OCI-LY1 (cell line): ENCODE data around the gene MCHR1.

Experiments used
- H2AFZ ChIP-seq: fragments of 200-600 bp; sonication (generic), shearing (Covaris generic); 2 replicates; pipeline ENCODE4 v1.6.0; 2014; ENCODE audit warnings: antibody characterized with exemption, mild to moderate bottlenecking, low read length
- H3F3A ChIP-seq: fragments of 200-600 bp; sonication (generic), shearing (Covaris generic); 2 replicates; pipeline ENCODE4 v1.6.0; 2014; ENCODE audit warnings: mild to moderate bottlenecking, antibody characterized with exemption, low read length, moderate library complexity; ENCODE audit not compliant: insufficient read depth
- H3K27ac ChIP-seq: fragments of 200-600 bp; sonication (generic); 2 replicates; pipeline ENCODE4 v1.5.1; 2014; ENCODE audit warnings: low read length, mixed run types, mild to moderate bottlenecking, low read depth; ENCODE audit not compliant: poor library complexity, severe bottlenecking
- H3K27me3 ChIP-seq: fragments of 200-600 bp; sonication (generic); 2 replicates; pipeline ENCODE4 v1.6.0; 2014; ENCODE audit warnings: antibody characterized with exemption, mild to moderate bottlenecking, low read length, moderate library complexity; ENCODE audit not compliant: insufficient read depth
- H3K36me3 ChIP-seq: fragments of 200-600 bp; sonication (generic); 2 replicates; pipeline ENCODE4 v1.6.1; 2014; ENCODE audit warnings: mild to moderate bottlenecking, antibody characterized with exemption, low read length, moderate library complexity, mixed read lengths; ENCODE audit not compliant: insufficient read depth
- H3K4me1 ChIP-seq: fragments of 200-600 bp; sonication (generic); 2 replicates; pipeline ENCODE4 v1.5.1; 2014; ENCODE audit warnings: mild to moderate bottlenecking, low read length, moderate library complexity; ENCODE audit not compliant: insufficient read depth, severe bottlenecking
- H3K4me2 ChIP-seq: fragments of 200-600 bp; sonication (generic), shearing (Covaris generic); 2 replicates; pipeline ENCODE4 v1.6.1; 2014; ENCODE audit warnings: low read length
- H3K4me3 ChIP-seq: fragments of 200-600 bp; sonication (generic); 2 replicates; pipeline ENCODE4 v1.5.1; 2014; ENCODE audit warnings: low read length, low read depth, mild to moderate bottlenecking, mixed read lengths; ENCODE audit not compliant: poor library complexity, severe bottlenecking
- H3K79me2 ChIP-seq: fragments of 200-600 bp; shearing (Covaris generic); 2 replicates; pipeline ENCODE4 v1.6.1; 2016; ENCODE audit warnings: mixed run types, low read length, mixed read lengths; ENCODE audit not compliant: insufficient read depth
- H3K9ac ChIP-seq: fragments of 200-600 bp; sonication (generic), shearing (Covaris generic); 2 replicates; pipeline ENCODE4 v1.6.1; 2014; ENCODE audit warnings: mild to moderate bottlenecking, low read length, mixed read lengths
- H3K9me2 ChIP-seq: fragments of 200-600 bp; sonication (generic), shearing (Covaris generic); 2 replicates; pipeline ENCODE4 v1.6.1; 2014; ENCODE audit warnings: low read depth, mild to moderate bottlenecking, low read length, mixed read lengths
- H3K9me3 ChIP-seq: fragments of 200-600 bp; shearing (Covaris generic); 2 replicates; pipeline ENCODE4 v1.6.1; 2014; ENCODE audit warnings: low read length, mixed read lengths
- H4K20me1 ChIP-seq: fragments of 200-600 bp; sonication (generic), shearing (Covaris generic); 2 replicates; pipeline ENCODE4 v1.6.0; 2016; ENCODE audit warnings: mild to moderate bottlenecking, low read length; ENCODE audit not compliant: insufficient read depth
- EZH2 ChIP-seq: fragments of 200-600 bp; sonication (generic), shearing (Covaris generic); IDR thresholded peaks from 2 replicates; pipeline ENCODE4 v1.8.0; 2017; ENCODE audit warnings: borderline replicate concordance, mixed run types, mild to moderate bottlenecking, antibody characterized with exemption, low read length, moderate library complexity, mixed read lengths
- TF ChIP-seq, protein P1 (sequence below): fragments of 200-600 bp; sonication (generic), shearing (Covaris generic); IDR thresholded peaks from 2 replicates; pipeline ENCODE4 v1.5.1; 2017; ENCODE audit warnings: mild to moderate bottlenecking, antibody characterized with exemption, low read length, moderate library complexity, mixed read lengths

MCHR1 gene

DNA sequence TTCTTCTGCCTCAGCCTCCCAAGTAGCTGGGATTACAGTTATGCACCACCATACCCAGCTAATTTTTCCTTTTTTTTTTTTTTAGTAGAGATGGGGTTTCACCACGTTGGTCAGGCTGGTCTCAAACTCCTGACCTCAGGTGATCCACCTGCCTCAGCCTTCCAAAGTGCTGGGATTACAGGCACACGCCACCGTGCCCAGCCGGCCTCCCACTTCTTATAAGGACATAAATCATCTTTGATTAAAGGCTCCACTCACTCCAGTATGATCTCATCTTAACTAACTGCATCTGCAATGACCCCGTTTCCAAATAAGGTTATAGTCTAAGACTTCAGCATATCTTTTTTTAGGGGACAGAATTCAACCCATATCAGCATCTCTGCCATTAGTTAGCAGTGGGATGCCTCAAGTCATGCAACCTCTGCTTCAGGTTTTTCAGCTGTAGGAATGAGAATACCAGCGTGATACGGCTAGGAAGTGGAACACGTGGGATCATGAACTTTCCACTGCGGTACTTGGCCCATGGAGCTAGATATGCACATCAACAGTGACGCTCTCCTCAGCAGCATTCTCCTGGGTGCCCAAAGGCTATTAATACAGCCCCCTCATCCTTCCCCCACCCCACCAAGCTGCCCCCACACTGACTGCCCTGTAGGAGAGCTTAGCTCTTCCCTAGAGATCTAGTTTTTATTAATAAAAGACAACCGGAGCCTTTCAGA, 41.4 kb downstream of the MCHR1 start:
- no peak for TF ChIP-seq EZH2
- Histone ChIP-seq H4K20me1 (no peaks in the 10 kb centered on the region), H3K4me3 (no peak overlapping the region), H3K9me2 (no peaks in the 10 kb centered on the region), H3F3A (no peaks in the 10 kb centered on the region), H3K27me3 (no peaks in the 10 kb centered on the region), H3K9ac (no peak overlapping the region), H3K27ac (no peak overlapping the region), H3K4me2 (no peak overlapping the region), H3K36me3 (no peaks in the 10 kb centered on the region), H2AFZ (no peak overlapping the region), H3K4me1 (peaks cover 8% of the 10 kb centered on the region), H3K9me3 (no peaks in the 10 kb centered on the region), H3K79me2 (no peaks in the 10 kb centered on the region)

DNA sequence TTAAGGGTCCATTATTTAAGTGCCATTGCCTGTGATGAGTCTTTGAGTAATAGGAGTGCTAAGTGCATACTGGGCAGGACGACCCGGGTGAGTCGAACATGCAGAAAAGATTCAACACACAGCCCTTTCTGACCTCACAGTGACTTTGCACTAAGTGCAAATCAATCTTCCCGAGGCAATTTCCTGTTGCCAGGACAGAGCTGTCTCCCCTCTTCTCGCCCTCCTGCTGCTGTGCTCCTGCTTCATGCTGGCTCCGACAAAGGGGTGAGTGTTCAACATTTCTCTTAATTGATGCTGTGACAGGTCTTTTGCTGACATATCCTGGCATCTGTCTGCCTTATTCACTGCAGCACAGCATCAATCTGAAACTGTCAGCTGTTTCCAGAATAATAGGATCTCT, 42.0 kb downstream of the MCHR1 start:
- no peaks in the 10 kb centered on the region for H3K79me2 ChIP-seq
- no peak overlapping the region for H3K4me2 ChIP-seq
- no peak overlapping the region for H3K27ac ChIP-seq
- H4K20me1 ChIP-seq, result no peaks in the 10 kb centered on the region
- no peak overlapping the region for H3K9ac ChIP-seq
- TF ChIP-seq, protein P1, sequence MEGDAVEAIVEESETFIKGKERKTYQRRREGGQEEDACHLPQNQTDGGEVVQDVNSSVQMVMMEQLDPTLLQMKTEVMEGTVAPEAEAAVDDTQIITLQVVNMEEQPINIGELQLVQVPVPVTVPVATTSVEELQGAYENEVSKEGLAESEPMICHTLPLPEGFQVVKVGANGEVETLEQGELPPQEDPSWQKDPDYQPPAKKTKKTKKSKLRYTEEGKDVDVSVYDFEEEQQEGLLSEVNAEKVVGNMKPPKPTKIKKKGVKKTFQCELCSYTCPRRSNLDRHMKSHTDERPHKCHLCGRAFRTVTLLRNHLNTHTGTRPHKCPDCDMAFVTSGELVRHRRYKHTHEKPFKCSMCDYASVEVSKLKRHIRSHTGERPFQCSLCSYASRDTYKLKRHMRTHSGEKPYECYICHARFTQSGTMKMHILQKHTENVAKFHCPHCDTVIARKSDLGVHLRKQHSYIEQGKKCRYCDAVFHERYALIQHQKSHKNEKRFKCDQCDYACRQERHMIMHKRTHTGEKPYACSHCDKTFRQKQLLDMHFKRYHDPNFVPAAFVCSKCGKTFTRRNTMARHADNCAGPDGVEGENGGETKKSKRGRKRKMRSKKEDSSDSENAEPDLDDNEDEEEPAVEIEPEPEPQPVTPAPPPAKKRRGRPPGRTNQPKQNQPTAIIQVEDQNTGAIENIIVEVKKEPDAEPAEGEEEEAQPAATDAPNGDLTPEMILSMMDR, result no peak
- no peak for TF ChIP-seq EZH2
- no peaks in the 10 kb centered on the region for H3K36me3 ChIP-seq
- H2AFZ ChIP-seq, result no peak overlapping the region
- no peaks in the 10 kb centered on the region for H3F3A ChIP-seq
- H3K4me3 ChIP-seq, result no peak overlapping the region
- H3K9me3 ChIP-seq, result no peaks in the 10 kb centered on the region
- H3K9me2 ChIP-seq, result no peaks in the 10 kb centered on the region
- peaks cover 8% of the 10 kb centered on the region for H3K4me1 ChIP-seq
- no peaks in the 10 kb centered on the region for H3K27me3 ChIP-seq

DNA sequence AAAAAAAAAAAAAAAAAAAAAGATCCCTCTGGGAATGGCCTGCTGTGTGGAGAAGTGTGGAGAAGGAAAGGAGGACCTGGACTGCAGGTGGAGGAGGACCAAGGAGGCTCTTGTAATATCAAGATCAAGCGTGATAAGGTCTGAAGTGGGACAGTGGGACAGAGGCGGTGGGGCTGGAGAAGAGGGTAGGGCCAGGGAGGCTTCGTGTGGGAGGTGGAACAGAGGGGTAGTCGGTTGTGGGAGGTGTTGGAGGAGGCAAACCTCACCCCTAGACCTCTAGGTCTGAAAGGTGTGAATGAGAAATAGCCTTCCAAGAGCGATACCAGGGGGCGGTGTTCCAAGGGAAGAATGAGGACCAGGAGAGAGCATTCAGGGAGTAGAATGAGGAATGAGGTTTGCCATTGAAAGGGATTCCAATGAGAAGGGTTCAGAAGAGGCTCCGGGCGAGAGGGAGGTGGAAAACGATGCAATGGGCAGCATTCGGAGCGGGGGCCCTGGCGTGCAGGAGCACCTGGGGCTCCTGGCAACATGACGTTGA, 44.2 kb downstream of the MCHR1 start:
- no peak for TF ChIP-seq EZH2
- TF ChIP-seq, protein P1, result no peak
- H3K4me1 ChIP-seq, result peaks cover 2% of the 10 kb centered on the region
- no peak overlapping the region for H3K27ac ChIP-seq
- no peaks in the 10 kb centered on the region for H3K9me2 ChIP-seq
- H3F3A ChIP-seq, result no peaks in the 10 kb centered on the region
- H3K4me2 ChIP-seq, result no peak overlapping the region
- H3K9me3 ChIP-seq, result no peaks in the 10 kb centered on the region
- H4K20me1 ChIP-seq, result no peaks in the 10 kb centered on the region
- no peaks in the 10 kb centered on the region for H3K79me2 ChIP-seq
- no peak overlapping the region for H3K9ac ChIP-seq
- H3K36me3 ChIP-seq, result no peaks in the 10 kb centered on the region
- H3K27me3 ChIP-seq, result no peaks in the 10 kb centered on the region
- H3K4me3 ChIP-seq, result no peak overlapping the region
- H2AFZ ChIP-seq, result no peak overlapping the region

DNA sequence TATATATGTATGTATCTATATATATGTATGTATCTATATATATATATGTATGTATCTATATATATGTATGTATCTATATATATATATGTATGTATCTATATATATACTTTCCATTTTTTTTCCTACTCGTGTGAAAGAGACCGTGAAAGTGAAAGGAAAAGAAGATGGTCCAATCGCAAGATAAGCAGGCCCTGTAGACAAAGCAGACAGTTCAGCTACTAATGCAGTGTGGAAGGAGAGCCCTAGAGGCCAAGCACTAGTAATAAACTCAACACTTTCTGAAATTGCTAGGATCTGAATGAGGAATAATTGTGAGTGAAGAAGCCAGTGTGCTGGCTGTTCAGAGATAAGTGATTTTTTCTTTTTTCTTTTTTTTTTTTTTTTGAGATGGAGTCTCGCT, 47.2 kb downstream of the MCHR1 start:
- Histone ChIP-seq H3K79me2 (no peaks in the 10 kb centered on the region), H3F3A (no peaks in the 10 kb centered on the region), H2AFZ (no peak overlapping the region), H3K27ac (no peak overlapping the region), H3K27me3 (no peaks in the 10 kb centered on the region), H3K9me2 (no peaks in the 10 kb centered on the region), H3K9me3 (no peaks in the 10 kb centered on the region), H3K4me2 (no peak overlapping the region), H3K4me3 (no peak overlapping the region), H4K20me1 (no peaks in the 10 kb centered on the region), H3K36me3 (no peaks in the 10 kb centered on the region), H3K9ac (no peak overlapping the region), H3K4me1 (no peaks in the 10 kb centered on the region)
- TF ChIP-seq EZH2, result no peak
- TF ChIP-seq, protein P1, result no peak
